Panc1 (cell line): ENCODE results near the gene EPS8L1. TPM values are rescaled to one million over a fixed set of nuclear protein-coding genes. Genes with fewer than 3 reads are reported as not detected.
"Not testable (repeated sequence)": the region's sequence is repeated elsewhere in the genome, so short reads cannot be mapped to it uniquely, and the experiment has no call there.

Experiments used
- ATAC-seq: fragments of 200-7000 bp; cut with Tn5 transposase; 2 replicates; pipeline ENCODE4 v1.9.1; 2020; ENCODE audit warnings: mild to moderate bottlenecking, moderate library complexity
- BruUV-seq: library from RNA; stranded (reverse); fragments of 400-500 nt; replicated peaks from 2 replicates; lab custom pipeline; 2021; lab: Mats Ljungman, UMichigan
- CTCF ChIA-PET: fragments of 300-600 bp; sonication (Branson Sonifier 250); formaldehyde crosslinking; loops from one replicate; lab custom pipeline; 2022; ENCODE audit warnings: antibody characterized with exemption; lab: Charles Lee
- POLR2A ChIA-PET: fragments of 300-600 bp; sonication (Branson Sonifier 250); formaldehyde crosslinking; loops from one replicate; lab custom pipeline; 2022; ENCODE audit warnings: antibody characterized with exemption; lab: Charles Lee
- DNase-seq: peaks from one replicate; pipeline ENCODE4 v3.0.0-alpha.2; 2010; ENCODE audit warnings: low read depth, low spot score
- H3K27ac ChIP-seq: 2 replicates; pipeline ENCODE4 v1.5.1; 2011; ENCODE audit warnings: mild to moderate bottlenecking, low read length, inconsistent platforms
- H3K27me3 ChIP-seq: fragments of 200-500 bp; sonication (Bioruptor generic); 2 replicates; pipeline ENCODE4 v1.6.0; 2014; ENCODE audit warnings: low read length, inconsistent platforms; ENCODE audit not compliant: control insufficient read depth, insufficient read depth
- H3K36me3 ChIP-seq: fragments of 200-500 bp; sonication (Bioruptor generic); 2 replicates; pipeline ENCODE4 v1.5.1; 2014; ENCODE audit warnings: inconsistent platforms, mild to moderate bottlenecking, low read length, moderate library complexity; ENCODE audit not compliant: control insufficient read depth, insufficient read depth
- H3K4me1 ChIP-seq: 2 replicates; pipeline ENCODE4 v1.5.1; 2011; ENCODE audit warnings: inconsistent platforms, mild to moderate bottlenecking, low read length, moderate library complexity; ENCODE audit not compliant: control insufficient read depth, insufficient read depth
- H3K4me3 ChIP-seq, 2 experiments: 2 replicates each; pipeline ENCODE4 v1.5.1; 2011 to 2012; ENCODE audit warnings: low read depth in 2 of 2, low read length in 2 of 2, mild to moderate bottlenecking in 2 of 2, inconsistent platforms in 1 of 2, moderate library complexity in 1 of 2
- H3K9me3 ChIP-seq: fragments of 200-500 bp; sonication (Bioruptor generic); 2 replicates; pipeline ENCODE4 v1.5.1; 2014; ENCODE audit warnings: low read depth, mild to moderate bottlenecking, inconsistent platforms, low read length, moderate library complexity; ENCODE audit not compliant: control insufficient read depth, insufficient read depth
- CTCF ChIP-seq: fragments of 450-650 bp; IDR thresholded peaks from 2 replicates; pipeline ENCODE4 v1.5.1; 2017; ENCODE audit warnings: mild to moderate bottlenecking
- POLR2AphosphoS5 ChIP-seq: IDR thresholded peaks from 2 replicates; pipeline ENCODE4 v1.6.1; 2012; ENCODE audit warnings: mild to moderate bottlenecking, low read depth, low read length, moderate library complexity
- REST ChIP-seq, 2 experiments: IDR thresholded peaks; 2 replicates each; pipeline ENCODE4 v1.6.1; 2011 to 2012; ENCODE audit warnings: low read depth in 2 of 2, control low read depth in 1 of 2, low read length in 1 of 2, mild to moderate bottlenecking in 1 of 2, moderate library complexity in 1 of 2; ENCODE audit not compliant: insufficient read depth in 1 of 2
- SIN3A ChIP-seq: IDR thresholded peaks from 2 replicates; pipeline ENCODE4 v1.6.1; 2012; ENCODE audit warnings: low read depth, mild to moderate bottlenecking, low read length, moderate library complexity, borderline replicate concordance; ENCODE audit not compliant: insufficient read depth
- TCF7L2 ChIP-seq: IDR thresholded peaks from 2 replicates; pipeline ENCODE4 v1.6.1; 2011; ENCODE audit warnings: mild to moderate bottlenecking, low read depth, low read length, inconsistent platforms
- in situ Hi-C: cut with HindIII; loops from 2 replicates; pipeline ENCODE4 v1.10.0; 2016; ENCODE audit warnings: low sequenced_read_pairs, low pct_unique_long_range_greater_than_20kb
- intact Hi-C: fragments of 100-400 bp; cut with micrococcal nuclease; formaldehyde crosslinking; loops from one replicate; pipeline ENCODE4 v1.10.0; 2022; ENCODE audit not compliant: unreplicated experiment
- total RNA-seq: library from RNA; stranded (reverse); gene quantifications from one replicate; pipeline ENCODE4 v1.2.1, GENCODE V29; 2021; ENCODE audit not compliant: unreplicated experiment

Gene EPS8L1
- total RNA-seq, 1 experiment from 2014 or later, result 11.0 TPM

- Histone ChIP-seq H3K36me3 (no peaks in the 10 kb centered on the region), H3K4me3 (no peak overlapping the region), H3K27me3 (no peaks in the 10 kb centered on the region), H3K4me1 (no peaks in the 10 kb centered on the region), H3K9me3 (no peaks in the 10 kb centered on the region), H3K27ac (no peak overlapping the region)
- ATAC-seq (no peak), DNase-seq (no peak)
- TF ChIP-seq TCF7L2, result no peak
- no peak for TF ChIP-seq CTCF
- no peak for TF ChIP-seq SIN3A
- no peak for TF ChIP-seq POLR2AphosphoS5
- no peak for TF ChIP-seq REST (IDR thresholded peaks at IDR 0.05; ENCODE audit: insufficient read depth in 1 of 2, low read depth in 2 of 2, low read length in 1 of 2)
- intact Hi-C loops, result no loop called here
- in situ Hi-C loops, result no loop called here
- no TSS peak for BruUV-seq
- ChIA-PET CTCF (no interaction called here), POLR2A (no interaction called here)
Measured at GRCh38 chr19:55034751-55035150, 40.9 kb upstream of the EPS8L1 start.

- Histone ChIP-seq H3K27me3 (no peaks in the 10 kb centered on the region), H3K9me3 (no peaks in the 10 kb centered on the region), H3K36me3 (no peaks in the 10 kb centered on the region), H3K4me1 (no peaks in the 10 kb centered on the region), H3K27ac (no peak overlapping the region), H3K4me3 (no peak overlapping the region)
- ATAC-seq (no peak), DNase-seq (no peak)
- TF ChIP-seq CTCF, result no peak
- no peak for TF ChIP-seq SIN3A
- TF ChIP-seq POLR2AphosphoS5, result no peak
- no peak for TF ChIP-seq TCF7L2
- no peak for TF ChIP-seq REST (IDR thresholded peaks at IDR 0.05; ENCODE audit: insufficient read depth in 1 of 2, low read depth in 2 of 2, low read length in 1 of 2)
- no TSS peak for BruUV-seq
- intact Hi-C loops (no loop called here), in situ Hi-C loops (no loop called here)
- ChIA-PET POLR2A (interaction anchor here (0.6 kb wide), 1 partner anchor 17 kb away, joined by 6 read pairs; no protein-coding TSS in a partner anchor), CTCF (interaction anchor here (0.7 kb wide), 2 partner anchors 12 to 224 kb away, joined by 5 to 8 read pairs; no protein-coding TSS in a partner anchor)
Measured at GRCh38 chr19:55036058-55036457, 39.6 kb upstream of the EPS8L1 start.

- H3K4me3 ChIP-seq, H3K27ac ChIP-seq, DNase-seq, H3K9me3 ChIP-seq, POLR2A ChIA-PET, H3K4me1 ChIP-seq, intact Hi-C loops, in situ Hi-C loops, BruUV-seq, H3K27me3 ChIP-seq, H3K36me3 ChIP-seq: not testable (repeated sequence)
- CTCF ChIA-PET, result interaction anchor here (0.7 kb wide), 1 partner anchor 595 kb away, joined by 3 read pairs; no protein-coding TSS in a partner anchor
- ATAC-seq, result peak; percentile 17; the same call in 1 of the 2 replicates
Measured at GRCh38 chr19:55037603-55038002, 38.1 kb upstream of the EPS8L1 start.
